Upper lobe of left lung (tissue), 6 donors: ENCODE measurements around the gene SP100. TPM values are rescaled to one million over a fixed set of nuclear protein-coding genes. Genes with fewer than 3 reads are reported as not detected.

Experiments used
- ATAC-seq, 2 donors: fragments of 200-7000 bp; cut with Tn5 transposase; one replicate each; pipeline ENCODE4 v1.9.1; 2022; ENCODE audit warnings: mild to moderate bottlenecking in 2 of 2, moderate library complexity in 2 of 2; ENCODE audit not compliant: low FRiP score in 2 of 2
- DNase-seq, 2 donors: peaks; one replicate each; pipeline ENCODE4 v3.0.0-alpha.2; 2019 to 2020
- H3K27ac ChIP-seq, 4 donors: fragments of 200-600 bp; sonication (generic); one replicate each; pipeline ENCODE4 v1.5.1; 2016 to 2019
- H3K27me3 ChIP-seq, 4 donors: fragments of 200-600 bp; sonication (generic); one replicate each; pipeline ENCODE4 v1.5.1; 2017 to 2019
- H3K36me3 ChIP-seq, 4 donors: fragments of 200-600 bp; sonication (generic); one replicate each; pipeline ENCODE4 v1.5.1; 2016 to 2019
- H3K4me1 ChIP-seq, 4 donors: fragments of 200-600 bp; sonication (generic); one replicate each; pipeline ENCODE4 v1.5.1; 2018 to 2019
- H3K4me3 ChIP-seq, 4 donors: fragments of 200-600 bp; sonication (generic); one replicate each; pipeline ENCODE4 v1.5.1; 2017 to 2019; ENCODE audit warnings: mild to moderate bottlenecking in 2 of 4, moderate library complexity in 1 of 4
- H3K9me3 ChIP-seq, 4 donors: fragments of 200-600 bp; sonication (generic); one replicate each; pipeline ENCODE4 v1.5.1; 2018 to 2019
- CTCF ChIP-seq, 6 experiments: fragments of 450-650 bp in 4 of 6; fragments of 200-600 bp in 2 of 6; sonication (generic) in 2 of 6; IDR thresholded peaks; one replicate each; pipeline ENCODE4 v1.5.1; 2016 to 2019; ENCODE audit warnings: antibody characterized with exemption in 6 of 6
- EP300 ChIP-seq, 4 donors: sonication (generic); formaldehyde crosslinking; IDR thresholded peaks; one replicate each; pipeline ENCODE4 v1.5.1; 2017; ENCODE audit warnings: antibody characterized with exemption in 4 of 4, control low read depth in 2 of 4
- POLR2A ChIP-seq, 4 donors: fragments of 450-650 bp; IDR thresholded peaks; one replicate each; pipeline ENCODE4 v1.5.1; 2016 to 2017; ENCODE audit warnings: antibody characterized with exemption in 4 of 4, mild to moderate bottlenecking in 2 of 4
- POLR2AphosphoS5 ChIP-seq, 2 donors: sonication (generic); formaldehyde crosslinking; IDR thresholded peaks; one replicate each; pipeline ENCODE4 v1.5.1; 2017; ENCODE audit warnings: antibody characterized with exemption in 2 of 2
- WGBS, 2 donors: methylation state at CpG; one replicate each; pipeline ENCODE4 v1.1.5; 2017 to 2018; 5-methylcytosine and 5-hydroxymethylcytosine counted together
- total RNA-seq, 6 donors: library from RNA; depleted of rRNA in 4 of 6; stranded (reverse); fragments of >200 nt in 4 of 6; gene quantifications; one replicate each; pipeline versions ENCODE4 v1.1.0 to v1.2.1, GENCODE V29; 2016 to 2021
- donor health status: DM: no; HTN: no; CAD: no; lungs with moderate emphysema.
- donor health status: DM: no; HTN: yes; CAD: no; lungs with severe emphysema.

Gene SP100
- total RNA-seq, 6 donors from 2014 or later: 117 to 260 (median 153) TPM

- Histone ChIP-seq H3K4me3 (no peak overlapping the region), H3K27ac (no peak overlapping the region), H3K36me3 (peaks cover 15 to 99% (median 69%) of the 10 kb centered on the region in 4 donors), H3K9me3 (no peaks in the 10 kb centered on the region), H3K27me3 (no peaks in the 10 kb centered on the region), H3K4me1 (no peaks in the 10 kb centered on the region)
- ATAC-seq (no peak), DNase-seq (no peak)
- TF ChIP-seq CTCF (IDR thresholded peaks at IDR 0.05): no peak
- no peak for TF ChIP-seq EP300 (IDR thresholded peaks at IDR 0.05)
- TF ChIP-seq POLR2AphosphoS5 (IDR thresholded peaks at IDR 0.05): no peak
- no peak for TF ChIP-seq POLR2A (IDR thresholded peaks at IDR 0.05)
Measured at GRCh38 chr2:230503798-230504197, 87.8 kb downstream of the SP100 start.

- WGBS, 2 donors: 95 to 96% methylated on average over 2 of the region's 2 CpGs
- H3K4me3 ChIP-seq: no peak overlapping the region
- no peaks in the 10 kb centered on the region for H3K27me3 ChIP-seq
- no peak for TF ChIP-seq EP300 (IDR thresholded peaks at IDR 0.05)
- no peak for TF ChIP-seq POLR2A (IDR thresholded peaks at IDR 0.05)
- TF ChIP-seq POLR2AphosphoS5 (IDR thresholded peaks at IDR 0.05): no peak
- no peak for TF ChIP-seq CTCF (IDR thresholded peaks at IDR 0.05)
- DNase-seq: no peak
- no peak overlapping the region for H3K27ac ChIP-seq
- H3K4me1 ChIP-seq: no peaks in the 10 kb centered on the region
- ATAC-seq: no peak
- H3K9me3 ChIP-seq: no peaks in the 10 kb centered on the region
- peaks cover 8 to 99% (median 65%) of the 10 kb centered on the region in 4 donors for H3K36me3 ChIP-seq
Measured at GRCh38 chr2:230505162-230505561, 89.2 kb downstream of the SP100 start.

- H3K36me3 ChIP-seq: peaks cover 0 to 51% (median 27%) of the 10 kb centered on the region in 4 donors
Measured at GRCh38 chr2:230512955-230513748, 97.2 kb downstream of the SP100 start.

GRCh38 chr2:230520061-230520874 is 104.3 kb downstream of the SP100 start:
- Histone ChIP-seq H3K4me3 (no peak overlapping the region), H3K4me1 (no peaks in the 10 kb centered on the region), H3K27me3 (no peaks in the 10 kb centered on the region), H3K36me3 (peaks cover 0 to 7% (median under 1%) of the 10 kb centered on the region in 4 donors), H3K27ac (no peak overlapping the region), H3K9me3 (peaks cover 0 to 16% (median 9%) of the 10 kb centered on the region in 4 donors)
- no peak for TF ChIP-seq POLR2AphosphoS5 (IDR thresholded peaks at IDR 0.05)
- no peak for TF ChIP-seq EP300 (IDR thresholded peaks at IDR 0.05)
- no peak for TF ChIP-seq POLR2A (IDR thresholded peaks at IDR 0.05)
- TF ChIP-seq CTCF (IDR thresholded peaks at IDR 0.05): no peak
- ATAC-seq (no peak), DNase-seq (no peak)
- WGBS, 2 donors: 84 to 90% methylated on average over 9 of the region's 9 CpGs

More at GRCh38 chr2:230512955-230513748, 97.2 kb downstream of the SP100 start:
- H3K9me3 ChIP-seq: no peaks in the 10 kb centered on the region
- no peaks in the 10 kb centered on the region for H3K27me3 ChIP-seq
- H3K4me3 ChIP-seq: no peak overlapping the region
- no peaks in the 10 kb centered on the region for H3K4me1 ChIP-seq
- 65 to 82% methylated on average over 4 of the region's 4 CpGs for WGBS, 2 donors
- TF ChIP-seq POLR2A (IDR thresholded peaks at IDR 0.05): no peak
- no peak for TF ChIP-seq CTCF (IDR thresholded peaks at IDR 0.05)
- TF ChIP-seq EP300 (IDR thresholded peaks at IDR 0.05): no peak
- no peak for TF ChIP-seq POLR2AphosphoS5 (IDR thresholded peaks at IDR 0.05)
- ATAC-seq (no peak), DNase-seq (no peak)
- no peak overlapping the region for H3K27ac ChIP-seq
